Measurements from ENCODE around the gene EPS8L3. TPM values are rescaled to one million over a fixed set of nuclear protein-coding genes. Genes with fewer than 3 reads are reported as not detected.
"Not testable (repeated sequence)": the region's sequence is repeated elsewhere in the genome, so short reads cannot be mapped to it uniquely, and the experiment has no call there.

Gene EPS8L3
- total RNA-seq, 1 experiment from 2014 or later, result not detected

GRCh38 chr1:109716570-109717090 is 47.1 kb downstream of the EPS8L3 start:
- no peak overlapping the region for H3K4me3 ChIP-seq
- no peak for DNase-seq (ENCODE audit: low read depth in 1 of 2, low spot score in 2 of 2)
- H3K27ac ChIP-seq, result no peak overlapping the region
- no peaks in the 10 kb centered on the region for H3K36me3 ChIP-seq
- peaks cover 17% of the 10 kb centered on the region for H3K4me1 ChIP-seq (replicated peaks)
- no peaks in the 10 kb centered on the region for H3K9me3 ChIP-seq (replicated peaks)
- no peaks in the 10 kb centered on the region for H3K27me3 ChIP-seq (replicated peaks)

GRCh38 chr1:109716121-109716520 is 47.6 kb downstream of the EPS8L3 start:
- Histone ChIP-seq H3K4me3 (no peak overlapping the region), H3K27ac (no peak overlapping the region), H3K4me1 (replicated peaks) (peaks cover 17% of the 10 kb centered on the region), H3K27me3 (replicated peaks) (no peaks in the 10 kb centered on the region), H3K36me3 (no peaks in the 10 kb centered on the region), H3K9me3 (replicated peaks) (no peaks in the 10 kb centered on the region)
- no peak for DNase-seq (ENCODE audit: low read depth in 1 of 2, low spot score in 2 of 2)

GRCh38 chr1:109714661-109715372 is 48.9 kb downstream of the EPS8L3 start:
- Histone ChIP-seq H3K4me1 (replicated peaks) (peaks cover 15% of the 10 kb centered on the region), H3K4me3 (no peak overlapping the region), H3K27me3 (replicated peaks) (no peaks in the 10 kb centered on the region), H3K27ac (no peak overlapping the region), H3K36me3 (no peaks in the 10 kb centered on the region), H3K9me3 (replicated peaks) (no peaks in the 10 kb centered on the region)
- no peak for DNase-seq (ENCODE audit: low read depth in 1 of 2, low spot score in 2 of 2)

GRCh38 chr1:109713636-109714035 is 50.1 kb downstream of the EPS8L3 start:
- Histone ChIP-seq H3K36me3 (no peaks in the 10 kb centered on the region), H3K4me1 (replicated peaks) (peaks cover 3% of the 10 kb centered on the region), H3K9me3 (replicated peaks) (no peaks in the 10 kb centered on the region), H3K27ac (no peak overlapping the region), H3K4me3 (no peak overlapping the region), H3K27me3 (replicated peaks) (no peaks in the 10 kb centered on the region)
- no peak for DNase-seq (ENCODE audit: low read depth in 1 of 2, low spot score in 2 of 2)

- Histone ChIP-seq H3K4me3 (no peak overlapping the region), H3K36me3 (no peaks in the 10 kb centered on the region), H3K27ac (no peak overlapping the region), H3K27me3 (replicated peaks) (no peaks in the 10 kb centered on the region), H3K9me3 (replicated peaks) (no peaks in the 10 kb centered on the region), H3K4me1 (replicated peaks) (no peaks in the 10 kb centered on the region)
- no peak for DNase-seq (ENCODE audit: low read depth in 1 of 2, low spot score in 2 of 2)
These were observed 51.3 kb downstream of the EPS8L3 start for GRCh38 chr1:109712321-109712864.

GRCh38 chr1:109711593-109712320 is 52.0 kb downstream of the EPS8L3 start, which contains the start of gene GSTM5:
GSTM5 (plus strand) TSS chr1:109712251; CDS start chr1:109712313, 62 bp downstream.
- not testable (repeated sequence) for H3K4me1 ChIP-seq (replicated peaks); H3K27ac ChIP-seq; H3K36me3 ChIP-seq; H3K27me3 ChIP-seq (replicated peaks); H3K9me3 ChIP-seq (replicated peaks); DNase-seq (ENCODE audit: low read depth in 1 of 2, low spot score in 2 of 2); H3K4me3 ChIP-seq

GRCh38 chr1:109709822-109710221 is 53.9 kb downstream of the EPS8L3 start:
- H3K9me3 ChIP-seq (replicated peaks); H3K27ac ChIP-seq; DNase-seq (ENCODE audit: low read depth in 1 of 2, low spot score in 2 of 2); H3K4me3 ChIP-seq; H3K36me3 ChIP-seq; H3K4me1 ChIP-seq (replicated peaks); H3K27me3 ChIP-seq (replicated peaks): not testable (repeated sequence)

- not testable (repeated sequence) for H3K27me3 ChIP-seq (replicated peaks); H3K36me3 ChIP-seq
These were observed 54.8 kb downstream of the EPS8L3 start for GRCh38 chr1:109708949-109709348.

GRCh38 chr1:109705411-109705810 is 58.3 kb downstream of the EPS8L3 start:
- Histone ChIP-seq H3K27me3 (replicated peaks) (no peaks in the 10 kb centered on the region), H3K36me3 (no peaks in the 10 kb centered on the region), H3K9me3 (replicated peaks) (no peaks in the 10 kb centered on the region; the same call in 1 of the 2 replicates), H3K4me3 (no peak overlapping the region), H3K4me1 (replicated peaks) (no peaks in the 10 kb centered on the region), H3K27ac (no peak overlapping the region)
- DNase-seq (ENCODE audit: low read depth in 1 of 2, low spot score in 2 of 2), result no peak

More at GRCh38 chr1:109708949-109709348, 54.8 kb downstream of the EPS8L3 start:
- H3K27ac ChIP-seq; DNase-seq (ENCODE audit: low read depth in 1 of 2, low spot score in 2 of 2); H3K4me3 ChIP-seq; H3K9me3 ChIP-seq (replicated peaks); H3K4me1 ChIP-seq (replicated peaks): not testable (repeated sequence)

- H3K9me3 ChIP-seq (replicated peaks), result no peaks in the 10 kb centered on the region; the same call in 1 of the 2 replicates
- no peaks in the 10 kb centered on the region for H3K36me3 ChIP-seq
- no peaks in the 10 kb centered on the region for H3K4me1 ChIP-seq (replicated peaks)
- H3K4me3 ChIP-seq, result no peak overlapping the region
- no peak for DNase-seq (ENCODE audit: low read depth in 1 of 2, low spot score in 2 of 2)
- no peaks in the 10 kb centered on the region for H3K27me3 ChIP-seq (replicated peaks)
- H3K27ac ChIP-seq, result no peak overlapping the region
These were observed 59.5 kb downstream of the EPS8L3 start for GRCh38 chr1:109704173-109704572.

- not testable (repeated sequence) for H3K4me3 ChIP-seq; H3K9me3 ChIP-seq (replicated peaks); H3K27ac ChIP-seq; H3K36me3 ChIP-seq; DNase-seq (ENCODE audit: low read depth in 1 of 2, low spot score in 2 of 2); H3K27me3 ChIP-seq (replicated peaks); H3K4me1 ChIP-seq (replicated peaks)
These were observed 60.8 kb downstream of the EPS8L3 start for GRCh38 chr1:109702940-109703339.

Measured in SJSA1 (cell line).